GM10248 (cell line): ENCODE data around the gene BIRC7.

ENCODE experiments used
- CTCF ChIA-PET: fragments of 300-600 bp; sonication (Branson Sonifier 250); formaldehyde crosslinking; extraction: SDS; loops from one replicate; lab custom pipeline; 2021; ENCODE audit warnings: antibody characterized with exemption; lab: Yijun Ruan, JAX
- POLR2A ChIA-PET: fragments of 350-650 bp; sonication (Branson Sonifier 250); formaldehyde crosslinking; extraction: SDS; loops from one replicate; lab custom pipeline; 2020; ENCODE audit warnings: antibody characterized with exemption; lab: Yijun Ruan, JAX
- DNase-seq: peaks from one replicate; pipeline ENCODE4 v3.0.0; 2012; ENCODE audit errors: extremely low spot score
- CTCF ChIP-seq: IDR thresholded peaks from 2 replicates; pipeline ENCODE4 v1.5.1; 2012; ENCODE audit warnings: mild to moderate bottlenecking, low read depth; ENCODE audit errors: extremely low read depth, missing control alignments, control extremely low read depth

The BIRC7 gene

DNA sequence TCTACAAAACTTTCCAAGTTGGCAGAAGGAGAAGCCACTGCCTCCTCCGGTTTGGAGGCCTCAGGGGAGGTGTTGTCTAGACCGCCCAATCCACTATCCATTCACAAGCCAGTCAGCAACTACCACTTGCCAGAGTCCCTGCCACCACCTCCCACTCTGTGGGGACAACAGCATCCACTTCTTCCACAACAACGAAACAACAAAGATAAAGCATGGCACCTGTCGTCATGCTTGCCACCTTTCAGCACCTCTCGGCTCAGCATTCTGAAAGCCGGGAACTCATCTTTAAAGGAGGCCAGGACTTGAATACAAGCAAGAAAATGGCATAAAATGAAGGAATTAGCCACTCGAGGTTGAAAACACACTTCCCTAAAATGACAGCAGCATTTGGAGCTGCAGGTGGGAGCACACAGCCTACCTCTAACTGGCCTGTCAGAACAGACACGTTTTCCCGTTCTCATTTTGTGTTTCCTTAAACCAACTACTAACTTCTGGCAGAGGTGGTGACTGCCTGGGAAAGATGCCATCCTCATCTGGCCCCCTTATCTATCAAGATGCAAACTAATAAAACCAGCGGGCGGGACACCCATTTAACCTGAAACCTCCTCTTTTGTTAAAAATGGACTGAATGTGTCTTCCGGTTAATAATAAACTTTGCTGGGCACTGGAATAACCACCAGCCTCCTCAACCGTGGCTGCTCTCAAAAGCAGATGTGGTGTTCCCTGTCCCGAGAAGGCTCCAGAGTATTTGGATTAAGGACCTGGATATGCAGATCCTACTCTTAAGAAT is 41.5 kb upstream of the BIRC7 start:
- ChIA-PET POLR2A (no interaction called here), CTCF (interaction anchor here (1.3 to 2.5 kb wide), 4 partner anchors 12 to 29 kb away, joined by 3 to 8 read pairs (median 6); no protein-coding TSS in a partner anchor)
- TF ChIP-seq CTCF = no peak
- DNase-seq = no peak

- TF ChIP-seq CTCF = no peak
- POLR2A ChIA-PET = no interaction called here
- CTCF ChIA-PET = interaction anchor here (1.8 to 2.5 kb wide), 2 partner anchors 19 to 29 kb away, joined by 5 to 8 read pairs; no protein-coding TSS in a partner anchor
- DNase-seq = no peak
Measured at GRCh38 chr20:63194797-63195173, 40.9 kb upstream of the BIRC7 start.

- ChIA-PET CTCF (interaction anchor here (0.5 to 3.8 kb wide), 5 partner anchors 14 to 725 kb away, joined by 3 to 23 read pairs (median 8); partner anchors contain the start of gene YTHDF1), POLR2A (no interaction called here)
- no peak for DNase-seq
- no peak for TF ChIP-seq CTCF
Measured at GRCh38 chr20:63196768-63197470, 38.8 kb upstream of the BIRC7 start.

DNA sequence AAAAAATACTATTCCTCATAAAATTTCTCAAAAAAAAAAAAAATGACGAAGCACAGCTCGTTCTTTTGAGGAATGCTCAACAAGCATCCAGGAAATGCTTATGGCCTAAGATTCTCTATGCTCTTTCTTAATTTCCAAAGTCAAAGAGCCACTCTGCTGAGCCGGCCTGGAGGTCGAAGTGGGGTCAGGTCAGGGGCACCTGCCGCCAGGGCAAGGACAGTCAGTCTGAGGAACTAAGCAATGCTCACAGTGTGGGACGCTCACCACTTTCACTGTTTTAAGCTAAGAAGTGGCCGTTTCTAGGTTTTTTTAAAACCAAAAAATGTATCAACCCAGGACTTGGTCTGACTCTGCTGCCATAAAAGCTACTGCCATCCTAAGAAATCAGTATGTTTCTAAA is 37.1 kb upstream of the BIRC7 start:
- no peak for TF ChIP-seq CTCF
- POLR2A ChIA-PET = no interaction called here
- no peak for DNase-seq
- CTCF ChIA-PET = interaction anchor here (1.2 to 3.8 kb wide), 3 partner anchors 15 to 25 kb away, joined by 5 to 23 read pairs (median 11); partner anchors contain the start of gene YTHDF1

GRCh38 chr20:63202021-63202420 is 33.7 kb upstream of the BIRC7 start:
- TF ChIP-seq CTCF = no peak
- ChIA-PET CTCF (interaction anchor here (3.4 kb wide), 1 partner anchor 12 kb away, joined by 12 read pairs; no protein-coding TSS in a partner anchor), POLR2A (no interaction called here)
- DNase-seq = no peak

GRCh38 chr20:63202811-63203526 is 32.7 kb upstream of the BIRC7 start:
- ChIA-PET CTCF (interaction anchor here (0.8 to 3.4 kb wide), 3 partner anchors 11 to 22 kb away, joined by 3 to 12 read pairs (median 11); no protein-coding TSS in a partner anchor), POLR2A (no interaction called here)
- DNase-seq = no peak
- no peak for TF ChIP-seq CTCF
